Measurements from ENCODE around the gene ZNF771.

Gene ZNF771

GRCh38 chr16:30380072-30380802 is 27.2 kb upstream of the ZNF771 start:
- no peak overlapping the region for H3K4me3 ChIP-seq (ENCODE audit: low read length)
- no peak for TF ChIP-seq CTCF (IDR thresholded peaks at IDR 0.05; ENCODE audit: insufficient read depth, low read depth, low read length, missing control alignments)
- no peak for DNase-seq (ENCODE audit: low read depth)

- DNase-seq (ENCODE audit: low read depth), result no peak
- no peak for TF ChIP-seq CTCF (IDR thresholded peaks at IDR 0.05; ENCODE audit: insufficient read depth, low read depth, low read length, missing control alignments)
- no peak overlapping the region for H3K4me3 ChIP-seq (ENCODE audit: low read length)
Observed at GRCh38 chr16:30380803-30381208, 26.6 kb upstream of the ZNF771 start.

- no peak for DNase-seq (ENCODE audit: low read depth)
- H3K4me3 ChIP-seq (ENCODE audit: low read length), result no peak overlapping the region
- TF ChIP-seq CTCF (IDR thresholded peaks at IDR 0.05; ENCODE audit: insufficient read depth, low read depth, low read length, missing control alignments), result no peak
Observed at GRCh38 chr16:30381291-30382041, 25.9 kb upstream of the ZNF771 start.

GRCh38 chr16:30382111-30382881 is 25.1 kb upstream of the ZNF771 start, which contains the start of gene SEPTIN1:
Gene SEPTIN1, minus strand, starts transcription at chr16:30382561. Its CDS starts 19 bp downstream, at chr16:30382542.
- DNase-seq (ENCODE audit: low read depth), result no peak
- no peak within 1 kb of the TSS for H3K4me3 ChIP-seq (ENCODE audit: low read length)
- TF ChIP-seq CTCF (IDR thresholded peaks at IDR 0.05; ENCODE audit: insufficient read depth, low read depth, low read length, missing control alignments), result no peak

GRCh38 chr16:30383521-30383920 is 23.9 kb upstream of the ZNF771 start:
- no peak overlapping the region for H3K4me3 ChIP-seq (ENCODE audit: low read length)
- no peak for TF ChIP-seq CTCF (IDR thresholded peaks at IDR 0.05; ENCODE audit: insufficient read depth, low read depth, low read length, missing control alignments)

GRCh38 chr16:30394592-30395154 is 12.7 kb upstream of the ZNF771 start:
- H3K4me3 ChIP-seq (ENCODE audit: low read length), result peak overlapping the region; percentile 67
- DNase-seq (ENCODE audit: low read depth), result no peak
- no peak for TF ChIP-seq CTCF (IDR thresholded peaks at IDR 0.05; ENCODE audit: insufficient read depth, low read depth, low read length, missing control alignments)

More at GRCh38 chr16:30383521-30383920, 23.9 kb upstream of the ZNF771 start:
- no peak for DNase-seq (ENCODE audit: low read depth)

Data from epithelial cell of esophagus (primary cell).